ENCODE results near the gene FIG4.

FIG4 gene

GRCh38 chr6:109791301-109791700 lies 100.2 kb downstream of the FIG4 start:
- H3K27ac ChIP-seq, result no peak overlapping the region
- no peak for TF ChIP-seq CTCF (conservative IDR thresholded peaks at IDR 0.05)

DNA sequence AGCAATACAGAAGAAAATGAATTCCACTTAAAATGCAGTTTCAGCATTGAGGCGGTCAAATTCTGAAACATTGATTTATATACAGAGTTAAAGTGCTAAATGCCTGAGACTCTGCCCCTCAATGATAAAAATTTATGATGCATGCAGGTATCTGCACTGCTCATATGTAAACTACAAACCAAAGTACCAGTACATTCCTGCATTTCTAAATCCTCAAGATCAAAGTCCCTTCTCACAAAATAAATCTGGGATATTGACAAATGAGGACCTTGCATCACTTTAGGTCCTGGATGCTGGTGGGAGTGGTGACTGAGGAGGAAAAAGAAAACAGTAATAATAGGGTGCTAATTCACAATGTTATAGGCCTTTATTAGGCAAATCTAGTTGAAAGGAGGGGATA lies 101.9 kb downstream of the FIG4 start:
- H3K27ac ChIP-seq, result peak overlapping the region; percentile 56
- TF ChIP-seq CTCF (conservative IDR thresholded peaks at IDR 0.05), result no peak

DNA sequence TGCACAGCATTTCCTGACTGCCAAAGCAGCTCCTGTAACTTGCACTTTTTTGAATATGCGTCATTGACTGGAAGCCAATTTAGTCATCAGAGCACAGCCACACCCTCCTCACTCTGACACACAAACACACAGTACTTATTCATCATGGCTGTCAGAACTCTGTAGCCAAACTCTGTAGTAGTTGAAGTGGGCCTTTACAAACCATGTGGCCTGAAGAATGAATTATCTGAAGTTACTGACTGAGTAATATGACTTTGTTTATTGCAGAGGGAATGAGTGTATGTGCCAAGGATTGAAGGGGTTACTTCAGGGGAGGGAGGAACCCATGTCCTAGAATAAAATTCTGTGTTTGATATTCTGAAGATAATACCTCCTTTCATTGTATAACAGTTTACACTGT lies 102.7 kb downstream of the FIG4 start:
- no peak for TF ChIP-seq CTCF (conservative IDR thresholded peaks at IDR 0.05)
- peak overlapping the region; percentile 56 for H3K27ac ChIP-seq

GRCh38 chr6:109794201-109794923 lies 103.3 kb downstream of the FIG4 start:
- H3K27ac ChIP-seq, result peak overlapping the region; percentile 56
- no peak for TF ChIP-seq CTCF (conservative IDR thresholded peaks at IDR 0.05)

- H3K27ac ChIP-seq, result no peak overlapping the region
- no peak for TF ChIP-seq CTCF (conservative IDR thresholded peaks at IDR 0.05)
Measured at GRCh38 chr6:109795994-109796555, 105.0 kb downstream of the FIG4 start.

DNA sequence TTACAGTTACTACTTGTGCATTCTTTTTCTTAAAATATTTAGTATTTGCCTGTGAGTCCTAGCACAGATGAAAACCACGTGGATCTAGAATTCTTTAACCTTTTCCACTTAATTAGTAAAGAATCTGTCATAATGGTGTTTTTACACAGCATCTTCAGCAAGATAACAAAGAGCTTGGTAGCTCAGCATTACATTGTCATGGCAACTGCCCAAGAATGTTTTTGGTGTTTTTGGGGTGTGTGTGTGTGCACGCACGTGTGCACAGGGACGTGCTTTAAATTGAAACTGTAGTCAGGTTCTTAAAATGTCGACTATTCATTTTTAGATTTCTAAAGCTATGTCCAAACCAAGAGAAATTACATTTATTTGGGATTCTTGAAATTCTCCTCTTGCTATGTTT lies 108.0 kb downstream of the FIG4 start:
- no peak for TF ChIP-seq CTCF (conservative IDR thresholded peaks at IDR 0.05)

GRCh38 chr6:109799664-109800063 lies 108.6 kb downstream of the FIG4 start:
- no peak overlapping the region for H3K27ac ChIP-seq
- TF ChIP-seq CTCF (conservative IDR thresholded peaks at IDR 0.05), result no peak

More for the DNA sequence above, 108.0 kb downstream of the FIG4 start:
- H3K27ac ChIP-seq, result no peak overlapping the region
